HepG2 (cell line): ENCODE results near the gene SMIM22. TPM values are rescaled to one million over a fixed set of nuclear protein-coding genes. Genes with fewer than 3 reads are reported as not detected.

Experiments used
- EED ChIP-seq: sonication (generic); formaldehyde crosslinking; IDR thresholded peaks from 2 replicates; pipeline ENCODE4 v1.5.0; 2020; ENCODE audit warnings: mild to moderate bottlenecking, missing genetic modification reagents
- ETS1 ChIP-seq: sonication (generic); formaldehyde crosslinking; IDR thresholded peaks from 2 replicates; pipeline ENCODE4 v1.4.0; 2020; ENCODE audit warnings: missing genetic modification reagents
- FOXJ3 ChIP-seq: sonication (generic); formaldehyde crosslinking; IDR thresholded peaks from 2 replicates; pipeline ENCODE4 v1.4.0; 2020; ENCODE audit warnings: missing genetic modification reagents, mild to moderate bottlenecking, borderline replicate concordance
- GABPA ChIP-seq, 2 experiments: IDR thresholded peaks; 2 replicates each; pipeline ENCODE4 v1.6.1; 2011 to 2016; ENCODE audit warnings: low read depth in 2 of 2, low read length in 1 of 2, missing biosample characterization in 1 of 2, missing genetic modification characterization in 1 of 2
- GATAD2A ChIP-seq: IDR thresholded peaks from 2 replicates; pipeline ENCODE4 v1.6.1; 2016
- IRF9 ChIP-seq: sonication (generic); formaldehyde crosslinking; IDR thresholded peaks from 2 replicates; pipeline ENCODE4 v1.8.0; 2022; ENCODE audit warnings: missing genetic modification reagents, mild to moderate bottlenecking, borderline replicate concordance
- IRX3 ChIP-seq: sonication (generic); formaldehyde crosslinking; IDR thresholded peaks from 2 replicates; pipeline ENCODE4 v1.8.1; 2023; ENCODE audit warnings: mild to moderate bottlenecking, low read depth, missing genetic modification reagents, borderline replicate concordance
- ISL2 ChIP-seq: sonication (generic); formaldehyde crosslinking; IDR thresholded peaks from 2 replicates; pipeline ENCODE4 v1.5.0; 2020; ENCODE audit warnings: missing genetic modification reagents
- MNT ChIP-seq: fragments of 450-650 bp; IDR thresholded peaks from 2 replicates; pipeline ENCODE4 v1.6.1; 2016
- MTF1 ChIP-seq: sonication (generic); formaldehyde crosslinking; IDR thresholded peaks from 2 replicates; pipeline ENCODE4 v1.5.0; 2020; ENCODE audit warnings: missing genetic modification reagents
- NONO ChIP-seq, 2 experiments: fragments of 450-650 bp in 1 of 2; sonication (generic) in 1 of 2; formaldehyde crosslinking in 1 of 2; IDR thresholded peaks in 1 of 2; conservative IDR thresholded peaks in 1 of 2; 2 replicates each; pipeline versions ENCODE4 v1.6.1 to v1.8.0; 2017 to 2022; ENCODE audit warnings: mild to moderate bottlenecking in 1 of 2, missing genetic modification reagents in 1 of 2, moderate library complexity in 1 of 2
- PHF21A ChIP-seq: sonication (generic); formaldehyde crosslinking; IDR thresholded peaks from 2 replicates; pipeline ENCODE4 v1.5.0; 2020; ENCODE audit warnings: mild to moderate bottlenecking, missing genetic modification reagents
- PHF8 ChIP-seq: sonication (generic); formaldehyde crosslinking; IDR thresholded peaks from 2 replicates; pipeline ENCODE4 v1.5.0; 2020; ENCODE audit warnings: missing genetic modification reagents
- POGZ ChIP-seq: sonication (generic); formaldehyde crosslinking; IDR thresholded peaks from 2 replicates; pipeline ENCODE4 v1.4.0; 2020; ENCODE audit warnings: mild to moderate bottlenecking, missing genetic modification reagents
- ZNF296 ChIP-seq: sonication (generic); formaldehyde crosslinking; conservative IDR thresholded peaks from 2 replicates; pipeline ENCODE4 v1.5.0; 2020; ENCODE audit warnings: mild to moderate bottlenecking, missing genetic modification reagents
- ZNF333 ChIP-seq: sonication (generic); formaldehyde crosslinking; IDR thresholded peaks from 2 replicates; pipeline ENCODE4 v1.4.0; 2020; ENCODE audit warnings: mild to moderate bottlenecking, missing genetic modification reagents, borderline replicate concordance
- ZNF441 ChIP-seq: sonication (generic); formaldehyde crosslinking; IDR thresholded peaks from 2 replicates; pipeline ENCODE4 v1.7.0; 2021; ENCODE audit warnings: missing genetic modification reagents, borderline replicate concordance
- ZNF546 ChIP-seq: sonication (generic); formaldehyde crosslinking; conservative IDR thresholded peaks from 2 replicates; pipeline ENCODE4 v1.8.1; 2023; ENCODE audit warnings: mild to moderate bottlenecking, missing genetic modification reagents
- ZNF598 ChIP-seq: sonication (generic); formaldehyde crosslinking; IDR thresholded peaks from 2 replicates; pipeline ENCODE4 v1.5.1; 2020; ENCODE audit warnings: mild to moderate bottlenecking, missing genetic modification reagents, borderline replicate concordance
- ZNF691 ChIP-seq: sonication (generic); formaldehyde crosslinking; IDR thresholded peaks from 2 replicates; pipeline ENCODE4 v1.4.0; 2020; ENCODE audit warnings: missing genetic modification reagents, low read depth, mild to moderate bottlenecking, borderline replicate concordance
- ZNF770 ChIP-seq: sonication (generic); formaldehyde crosslinking; IDR thresholded peaks from 2 replicates; pipeline ENCODE4 v1.5.0; 2020; ENCODE audit warnings: mild to moderate bottlenecking, missing genetic modification reagents
- ZNF839 ChIP-seq: sonication (generic); formaldehyde crosslinking; IDR thresholded peaks from 2 replicates; pipeline ENCODE4 v1.4.0; 2020; ENCODE audit warnings: missing genetic modification reagents, mild to moderate bottlenecking, borderline replicate concordance
- polyA plus RNA-seq, 8 experiments: library from polyadenylated mRNA; depleted of rRNA in 3 of 8; stranded (reverse) in 7 of 8; unstranded in 1 of 8; fragments of >200 nt; fragmentation: Illumina TruSeq in 4 of 8; extraction: Trizol in 4 of 8; gene quantifications; 2 replicates each; pipeline versions ENCODE4 v1.2.1 to v1.2.3, GENCODE V29; 2011 to 2016; ENCODE audit warnings: low read depth in 4 of 8, missing spikeins in 1 of 8, mixed read lengths in 1 of 8; ENCODE audit not compliant: insufficient read depth in 1 of 8
- total RNA-seq, 5 experiments: library from RNA; depleted of rRNA; stranded (reverse); fragments of >200 nt; fragmentation: Illumina TruSeq; extraction: Trizol; gene quantifications; 2 replicates each; pipeline ENCODE4 v1.2.3, GENCODE V29; 2016; ENCODE audit warnings: low read depth in 1 of 5

The SMIM22 gene
- total and polyA plus RNA-seq, 2 of the 13 experiments (the other 11 are each of a cell fraction or from before 2014, with no cell fraction given), result not detected

GRCh38 chr16:4766875-4767628, 28.1 kb upstream of the SMIM22 start, which contains the start of gene ZNF500 (continued):
- TF ChIP-seq NONO (IDR thresholded peaks at IDR 0.05), result no peak
- TF ChIP-seq NONO (CRISPR knock-in tag; conservative IDR thresholded peaks at IDR 0.05), result peak; percentile 62; the same call in 1 of the 2 replicates
- peak; percentile 43 for TF ChIP-seq POGZ (CRISPR knock-in tag)
- peak; percentile 59 for TF ChIP-seq MNT
- TF ChIP-seq ETS1 (CRISPR knock-in tag), result no peak
- no peak for TF ChIP-seq ZNF770 (CRISPR knock-in tag)
- TF ChIP-seq ZNF839, result no peak; the same call in 1 of the 2 replicates
- TF ChIP-seq MTF1 (CRISPR knock-in tag), result no peak
- TF ChIP-seq ZNF598 (CRISPR knock-in tag), result peak; percentile 82; the same call in 1 of the 2 replicates
- TF ChIP-seq PHF8, result peak; percentile 96
- 0 out of 2 replicates have a peak, but pooled peaks have one; percentile 75 for TF ChIP-seq ZNF333 (CRISPR knock-in tag)
- peak; percentile 11; the same call in 1 of the 2 replicates for TF ChIP-seq GATAD2A (CRISPR knock-in tag)
- TF ChIP-seq IRF9 (CRISPR knock-in tag), result 0 out of 2 replicates have a peak, but pooled peaks have one; percentile 30
- peak; percentile 44; the same call in 1 of the 2 replicates for TF ChIP-seq ISL2
- TF ChIP-seq GABPA (IDR thresholded peaks at IDR 0.05; ENCODE audit: low read depth, low read length), result peak; percentile 63
- TF ChIP-seq GABPA (CRISPR knock-in tag; IDR thresholded peaks at IDR 0.05; ENCODE audit: low read depth), result peak; percentile 85
- peak; percentile 96 for TF ChIP-seq ZNF441
- TF ChIP-seq FOXJ3 (CRISPR knock-in tag), result peak; percentile 35; the same call in 1 of the 2 replicates
- peak; percentile 22; the same call in 1 of the 2 replicates for TF ChIP-seq ZNF691 (CRISPR knock-in tag)
- TF ChIP-seq ZNF296 (CRISPR knock-in tag), result no peak
- TF ChIP-seq EED (CRISPR knock-in tag), result no peak
- TF ChIP-seq ZNF546, result peak; percentile 89
- TF ChIP-seq PHF21A, result peak; percentile 90
- TF ChIP-seq IRX3 (CRISPR knock-in tag), result no peak
